ENCODE data around the gene IPO11.

- TF ChIP-seq CTCF (conservative IDR thresholded peaks at IDR 0.05; ENCODE audit: low read length) (no peak), EZH2phosphoT487 (IDR thresholded peaks at IDR 0.05; ENCODE audit: borderline replicate concordance) (no peak)
These were observed 12.2 kb downstream of the IPO11 start for GRCh38 chr5:62424763-62425162.

Data from Loucy (cell line).